DMS79 (cell line): Measurements from ENCODE around the gene UBAC1.

ENCODE experiments used
- DNase-seq: peaks from one replicate; lab custom pipeline; 2025; lab: John Stamatoyannopoulos, UW

UBAC1 gene

DNA sequence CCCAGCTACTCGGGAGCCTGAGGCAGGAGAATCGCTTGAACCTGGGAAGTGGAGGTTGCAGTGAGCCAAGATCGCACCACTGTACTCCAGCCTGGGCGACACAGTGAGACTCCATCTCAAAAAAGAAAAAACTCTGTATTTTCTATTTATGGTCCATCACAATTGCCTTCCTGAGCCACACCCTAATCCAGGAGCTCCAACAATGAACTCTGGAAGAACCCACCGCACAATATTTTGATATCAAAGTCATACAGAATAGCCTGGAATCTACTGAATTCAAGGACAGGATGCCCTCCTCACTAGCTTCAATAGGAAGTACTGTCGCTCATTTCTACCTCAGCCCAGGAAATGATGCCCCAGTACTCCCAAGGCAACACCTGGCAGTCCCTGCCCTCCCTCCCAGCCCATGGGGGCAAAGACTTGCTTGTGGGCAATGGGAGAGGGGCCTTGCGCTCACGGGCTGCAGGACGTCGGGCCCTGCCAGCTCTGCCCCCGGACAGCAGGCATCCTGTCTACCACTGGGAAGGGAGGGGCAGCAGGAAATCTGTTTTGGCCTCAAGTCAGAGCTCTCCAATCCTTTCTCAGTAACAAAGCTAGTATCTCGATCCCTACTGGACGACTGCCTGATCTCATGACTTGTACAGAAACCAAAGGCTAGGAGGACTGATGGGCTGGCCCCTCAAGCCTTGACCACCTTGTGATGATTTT is 19.7 kb downstream of the UBAC1 start:
- DNase-seq, result no peak

DNA sequence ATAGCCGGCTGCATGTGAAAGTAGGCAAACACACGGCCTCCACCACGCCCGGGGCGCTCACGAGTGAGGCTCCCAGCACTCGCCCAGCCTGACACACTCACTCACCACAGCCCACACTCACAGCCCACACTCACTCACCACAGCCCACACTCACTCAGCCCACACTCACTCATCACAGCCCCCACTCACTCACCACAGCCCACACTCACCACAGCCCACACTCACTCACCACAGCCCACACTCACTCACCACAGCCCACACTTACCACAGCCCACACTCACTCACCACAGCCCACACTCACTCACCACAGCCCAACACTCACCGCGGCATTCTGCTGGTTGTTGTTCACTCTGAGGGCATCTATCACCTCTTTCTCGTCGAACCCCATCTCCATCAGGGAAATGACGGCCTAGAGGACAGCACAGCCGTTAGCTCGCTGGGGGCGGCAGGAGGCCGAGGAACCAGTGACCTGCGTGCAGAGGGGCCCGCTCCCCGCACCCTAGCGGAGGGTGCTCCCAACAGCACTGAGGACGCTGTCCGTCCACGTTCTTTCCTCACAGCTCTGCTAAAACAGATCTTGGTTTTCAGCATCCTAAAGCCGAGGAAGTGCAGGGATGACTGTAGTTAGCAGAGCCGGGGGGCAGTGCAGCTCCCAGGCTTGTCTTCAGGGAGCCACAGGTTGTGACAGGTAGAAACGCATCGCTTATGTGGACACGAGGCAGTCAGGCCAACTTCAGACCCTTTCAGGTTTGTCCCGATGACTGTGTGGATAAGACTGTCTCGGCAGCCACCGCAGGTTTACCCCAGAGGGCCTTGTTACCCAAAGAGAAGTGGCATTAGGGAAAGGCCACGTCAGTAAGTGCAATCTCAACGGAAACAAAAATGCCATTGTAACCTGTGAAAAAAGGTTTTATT is 21.6 kb downstream of the UBAC1 start:
- DNase-seq, result no peak

DNA sequence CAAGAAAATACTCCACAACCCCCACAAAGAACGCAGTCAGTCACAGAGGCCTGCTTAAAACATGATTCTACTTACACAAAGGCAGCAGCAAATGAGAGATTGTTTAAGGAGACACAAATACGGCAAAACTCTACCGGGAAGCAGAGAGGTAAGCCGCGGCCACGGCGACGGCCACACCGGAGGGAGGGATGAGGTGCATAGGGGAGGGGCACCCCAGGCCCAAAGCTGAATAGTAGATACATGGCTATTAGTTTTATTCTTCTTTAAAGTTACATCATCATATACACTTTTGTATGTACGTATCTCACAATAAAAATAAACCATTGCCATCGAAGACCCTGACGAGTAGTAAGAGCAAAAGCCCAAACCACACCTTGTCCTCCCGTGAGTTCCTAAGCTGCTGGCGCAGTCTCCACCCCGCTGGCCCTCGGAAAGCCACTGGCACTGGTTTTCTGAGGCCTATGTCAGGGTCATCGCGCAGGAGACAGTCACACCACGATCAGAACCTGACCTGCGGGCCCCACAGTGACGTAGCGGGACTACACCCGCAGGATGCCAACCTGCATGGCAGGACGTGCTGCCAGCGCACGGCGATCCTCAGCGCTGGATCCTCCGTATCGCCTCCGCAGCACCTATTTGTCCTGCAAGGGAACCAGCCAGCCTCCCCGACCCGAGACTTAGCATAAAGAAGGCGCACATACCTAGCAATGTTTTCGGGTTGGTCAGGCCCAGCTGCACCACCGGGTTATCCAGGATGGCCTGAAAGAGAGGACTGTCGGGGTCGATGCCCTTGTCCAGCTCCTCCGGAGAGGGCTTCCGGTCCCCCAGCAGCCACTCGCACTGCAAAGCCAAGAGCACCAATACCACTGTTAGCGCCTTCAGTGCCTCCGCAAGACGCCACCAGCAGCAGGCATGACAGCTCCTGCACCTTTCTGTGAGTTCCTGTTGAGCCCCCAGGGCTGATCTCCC is 23.4 kb downstream of the UBAC1 start:
- no peak for DNase-seq

DNA sequence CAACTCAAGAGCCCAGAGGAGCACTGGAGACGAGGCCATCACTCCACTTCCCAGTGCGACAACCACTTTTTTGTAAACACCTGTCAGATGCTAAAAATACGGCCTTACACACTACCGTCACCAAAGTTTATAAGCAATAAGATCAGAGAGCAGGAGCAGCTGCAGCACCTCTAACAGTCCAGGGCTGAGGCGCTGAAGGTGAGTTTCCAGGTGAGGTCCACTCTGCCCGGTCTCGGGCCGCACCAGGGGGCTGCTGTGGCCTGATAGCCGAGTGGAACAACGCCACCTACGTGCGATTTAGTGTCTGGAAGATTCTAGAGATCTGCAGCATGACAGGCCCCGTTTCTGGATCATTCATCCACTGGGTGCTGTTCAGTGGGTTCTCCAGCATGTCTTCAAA is 28.1 kb downstream of the UBAC1 start:
- no peak for DNase-seq

DNA sequence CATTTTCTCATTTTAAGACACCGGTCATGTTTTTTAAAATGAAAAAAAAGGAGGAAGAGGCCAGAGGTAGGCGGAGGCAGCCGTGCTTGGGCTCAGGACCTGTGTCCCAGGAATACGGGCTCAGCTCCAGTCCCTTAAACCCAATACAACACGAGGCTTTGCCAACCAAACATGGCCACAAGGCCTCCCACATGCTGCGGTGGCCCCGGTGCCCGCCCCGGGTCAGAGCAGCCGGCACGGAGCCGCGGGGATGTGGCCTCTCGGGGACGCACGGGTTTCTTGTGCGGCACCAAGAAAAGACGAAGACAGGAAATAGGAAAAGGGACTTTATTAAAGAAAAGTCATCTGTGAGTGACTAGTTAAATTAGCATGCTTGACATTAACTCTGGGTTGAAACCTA is 28.5 kb downstream of the UBAC1 start:
- no peak for DNase-seq

DNA sequence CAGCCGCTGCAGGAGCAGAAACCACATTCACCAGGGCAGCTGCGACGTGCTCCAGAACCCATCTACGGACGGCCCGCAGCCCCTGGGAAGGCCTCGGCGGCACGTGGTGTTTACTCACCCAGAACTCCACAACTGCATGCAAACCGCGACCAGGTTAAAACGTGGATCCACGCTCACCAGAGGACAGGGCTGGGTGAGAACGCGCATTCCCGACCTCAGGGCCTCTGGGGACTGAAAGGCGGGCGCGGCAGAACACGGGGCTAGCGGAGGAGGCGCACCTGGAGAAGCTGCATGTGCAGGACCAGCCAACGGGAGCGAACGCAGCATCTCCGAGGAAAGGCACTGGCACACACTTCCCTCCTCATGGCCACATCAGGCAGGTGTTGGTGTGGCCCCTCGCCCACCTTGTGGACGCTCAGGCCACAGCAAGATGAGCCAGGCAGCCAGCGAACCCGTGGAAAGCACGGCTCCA is 29.8 kb downstream of the UBAC1 start:
- no peak for DNase-seq

DNA sequence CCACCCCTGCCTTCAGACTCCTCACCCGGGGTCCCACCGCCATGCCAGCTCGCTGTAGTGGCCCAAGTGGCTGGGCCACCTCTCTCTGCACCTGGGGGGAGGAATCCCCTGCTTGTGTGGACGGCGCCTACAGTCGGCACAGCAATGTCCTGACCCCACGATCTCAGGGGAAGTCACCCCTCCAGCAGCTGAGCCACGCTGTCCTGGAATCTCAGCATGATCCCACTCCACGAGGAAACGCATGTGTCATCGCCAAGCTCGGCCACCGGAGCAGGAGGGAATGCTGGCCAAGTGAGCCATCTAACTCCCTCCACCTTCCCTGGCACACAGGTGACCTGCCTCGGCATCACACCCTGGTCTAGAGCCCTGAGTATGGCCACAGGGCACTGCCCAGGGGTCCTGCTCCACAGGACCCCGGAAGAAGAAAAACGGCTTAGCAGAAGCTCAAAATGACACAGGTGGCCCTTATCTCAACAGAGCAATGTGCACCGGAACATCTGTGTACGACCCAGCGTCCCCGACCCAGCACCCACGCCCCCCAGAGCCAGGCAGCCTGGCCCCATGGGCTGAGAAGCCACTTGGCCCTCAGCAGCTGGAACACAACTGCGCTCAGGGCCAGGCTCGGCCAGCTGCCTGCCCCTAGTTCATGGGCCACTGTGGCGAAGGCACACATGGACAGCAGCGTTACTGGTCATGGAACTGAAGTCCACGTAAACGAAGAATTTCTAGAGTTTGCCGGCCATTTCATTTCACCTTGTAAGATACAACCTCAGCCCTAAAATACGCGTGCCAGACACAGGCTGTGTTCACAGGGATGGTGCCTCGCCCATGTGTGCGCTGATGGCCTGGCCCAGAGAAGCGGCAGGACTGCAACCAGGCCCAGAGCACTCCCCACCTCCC is 30.5 kb downstream of the UBAC1 start:
- no peak for DNase-seq

DNA sequence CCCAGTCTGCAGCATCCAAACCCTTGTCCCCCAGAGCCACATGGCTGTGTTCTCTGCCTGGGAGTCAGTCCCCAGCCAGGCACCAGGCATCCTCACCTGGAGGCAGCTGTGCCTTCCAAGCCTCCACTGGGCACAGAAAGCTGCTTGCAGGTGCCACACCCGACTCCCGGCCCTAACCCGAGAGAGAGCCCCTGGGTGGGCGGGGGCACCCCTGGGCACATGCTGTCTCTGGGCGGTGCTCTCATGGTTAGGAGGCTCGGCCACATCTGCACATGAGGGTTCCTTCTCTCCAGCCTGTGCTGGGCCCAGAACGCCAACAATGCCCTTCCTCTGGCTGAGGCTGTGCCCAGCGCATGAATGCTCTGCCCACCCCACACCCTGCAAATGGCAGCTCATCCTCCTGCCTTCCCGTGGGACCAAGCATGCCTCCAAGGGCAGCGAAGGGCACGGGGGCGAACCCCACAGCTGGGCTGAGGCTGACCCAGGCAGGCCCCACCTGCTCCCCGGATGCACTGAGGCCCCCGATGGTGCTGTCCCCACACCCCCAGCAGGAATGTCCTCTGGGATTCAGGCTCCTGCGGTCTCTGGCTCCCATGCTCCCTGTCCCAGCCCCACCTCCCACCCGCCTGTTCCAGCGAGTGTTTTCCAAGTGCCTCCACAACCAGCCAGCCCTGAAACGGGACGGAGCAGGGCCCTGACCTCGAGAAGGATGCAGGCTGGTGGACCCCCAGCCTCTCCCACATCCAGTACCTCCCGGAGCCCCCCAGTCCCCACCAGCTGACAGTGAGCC is 31.3 kb downstream of the UBAC1 start:
- DNase-seq, result no peak

DNA sequence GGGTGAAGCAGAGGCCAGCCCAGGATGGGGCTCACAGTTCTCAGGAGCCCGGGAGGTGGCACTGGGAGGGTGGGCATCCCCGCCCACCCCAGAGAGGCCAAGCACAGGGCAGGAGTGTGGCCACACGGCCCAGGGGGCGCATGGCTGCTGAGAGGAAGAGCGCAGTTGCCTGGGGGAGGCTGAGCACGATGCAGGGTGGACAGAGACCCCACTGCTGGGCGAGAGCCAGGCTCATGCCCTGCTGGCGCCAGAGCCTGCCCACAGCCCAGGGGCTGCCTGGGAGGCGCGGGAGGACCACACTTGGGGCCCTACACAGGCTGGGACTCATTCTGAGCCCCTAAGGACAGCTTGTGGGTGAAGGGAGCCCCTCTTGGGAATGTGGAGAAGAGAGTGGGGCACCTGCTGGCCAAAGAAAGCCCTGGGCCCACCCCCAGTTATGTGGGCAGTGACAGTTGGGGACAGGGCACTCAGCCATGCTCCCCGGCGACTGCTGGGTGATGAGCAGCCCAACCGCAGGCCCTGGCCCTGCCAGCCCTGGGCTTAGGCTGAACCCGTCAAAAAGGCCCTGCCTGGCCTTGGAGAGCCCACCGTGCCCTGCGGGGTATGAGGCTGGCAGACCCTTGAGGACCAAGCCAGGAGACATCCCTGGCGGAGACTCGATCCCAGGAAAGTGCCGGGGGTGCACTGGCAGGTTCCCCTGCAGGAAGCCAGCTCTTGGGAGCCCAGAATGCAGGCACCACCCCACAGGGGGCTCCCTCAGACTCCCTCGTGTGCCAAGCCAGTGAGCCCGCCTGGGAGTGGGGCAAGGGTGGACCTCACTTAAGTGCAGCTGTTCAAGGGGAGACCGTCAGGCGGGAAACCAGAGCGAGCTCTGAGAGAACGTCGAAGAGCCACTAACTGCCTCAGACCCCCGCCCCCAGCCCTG is 32.2 kb downstream of the UBAC1 start:
- DNase-seq, result no peak

DNA sequence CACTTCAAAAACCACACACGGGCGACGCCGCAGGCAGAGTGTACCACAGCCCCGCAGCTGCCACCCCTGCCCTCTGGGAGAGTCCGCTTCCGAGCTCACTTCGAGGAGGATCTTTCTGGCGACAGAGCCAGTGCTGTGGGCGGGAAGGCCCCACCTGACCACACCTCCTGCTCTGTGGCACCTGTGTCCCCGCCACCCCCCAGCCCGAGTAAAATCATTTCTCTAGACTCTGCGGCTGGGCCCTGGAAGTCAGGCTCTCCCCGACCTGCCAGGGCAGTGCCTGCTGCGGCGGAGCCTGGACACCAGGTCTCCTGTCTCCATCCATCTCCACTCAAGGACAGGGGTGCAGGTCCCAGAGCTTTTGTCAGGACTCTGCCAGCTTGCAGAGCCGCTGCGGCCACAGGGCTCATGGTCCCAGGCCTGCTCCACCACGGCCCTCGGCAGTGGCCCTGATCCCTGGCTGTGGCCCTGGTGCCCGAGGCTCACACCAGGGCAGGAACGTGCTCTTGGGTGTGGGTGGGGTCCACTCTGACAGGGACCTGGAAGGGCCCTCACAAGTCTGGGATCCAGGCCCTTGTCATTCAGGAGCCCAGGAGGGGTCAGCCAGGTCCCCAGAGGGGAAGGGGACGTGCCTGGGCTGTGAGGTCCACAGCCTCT is 33.0 kb downstream of the UBAC1 start:
- no peak for DNase-seq

DNA sequence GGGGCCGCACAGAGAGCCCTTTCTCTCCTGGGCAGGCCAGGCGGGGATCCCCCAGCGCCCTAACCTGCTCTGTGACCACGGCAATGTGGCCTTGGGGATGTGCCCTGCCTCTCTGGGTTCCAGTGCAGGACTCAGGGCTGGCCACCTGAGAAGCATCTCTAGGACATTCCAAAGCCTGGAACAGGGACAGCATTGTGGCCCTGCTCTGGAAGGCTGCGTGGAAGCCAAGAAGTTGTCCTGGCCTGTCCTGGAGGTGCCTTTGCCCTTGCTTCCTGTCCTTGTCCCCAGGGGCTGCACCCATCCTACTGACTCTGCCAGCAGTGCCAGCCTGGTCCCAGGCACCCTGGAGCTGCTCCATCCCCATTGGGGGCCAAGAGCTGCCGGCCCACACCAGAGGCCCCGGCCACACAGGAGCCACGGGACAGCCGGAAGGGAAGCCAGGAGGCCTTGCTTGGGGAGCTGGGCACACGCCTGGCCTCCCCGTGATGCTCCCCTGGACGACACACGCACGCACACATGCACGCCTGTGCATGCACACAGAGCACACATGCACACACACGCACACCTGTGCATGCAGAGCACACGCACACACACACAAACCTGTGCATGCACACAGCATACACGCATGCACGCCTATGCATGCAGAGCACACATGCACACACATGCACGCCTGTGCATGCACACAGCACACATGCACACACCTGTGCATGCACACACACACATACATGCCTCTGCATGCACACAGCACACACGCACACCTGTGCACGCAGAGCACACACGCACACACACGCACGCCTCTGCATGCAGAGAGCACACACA is 33.8 kb downstream of the UBAC1 start:
- no peak for DNase-seq

DNA sequence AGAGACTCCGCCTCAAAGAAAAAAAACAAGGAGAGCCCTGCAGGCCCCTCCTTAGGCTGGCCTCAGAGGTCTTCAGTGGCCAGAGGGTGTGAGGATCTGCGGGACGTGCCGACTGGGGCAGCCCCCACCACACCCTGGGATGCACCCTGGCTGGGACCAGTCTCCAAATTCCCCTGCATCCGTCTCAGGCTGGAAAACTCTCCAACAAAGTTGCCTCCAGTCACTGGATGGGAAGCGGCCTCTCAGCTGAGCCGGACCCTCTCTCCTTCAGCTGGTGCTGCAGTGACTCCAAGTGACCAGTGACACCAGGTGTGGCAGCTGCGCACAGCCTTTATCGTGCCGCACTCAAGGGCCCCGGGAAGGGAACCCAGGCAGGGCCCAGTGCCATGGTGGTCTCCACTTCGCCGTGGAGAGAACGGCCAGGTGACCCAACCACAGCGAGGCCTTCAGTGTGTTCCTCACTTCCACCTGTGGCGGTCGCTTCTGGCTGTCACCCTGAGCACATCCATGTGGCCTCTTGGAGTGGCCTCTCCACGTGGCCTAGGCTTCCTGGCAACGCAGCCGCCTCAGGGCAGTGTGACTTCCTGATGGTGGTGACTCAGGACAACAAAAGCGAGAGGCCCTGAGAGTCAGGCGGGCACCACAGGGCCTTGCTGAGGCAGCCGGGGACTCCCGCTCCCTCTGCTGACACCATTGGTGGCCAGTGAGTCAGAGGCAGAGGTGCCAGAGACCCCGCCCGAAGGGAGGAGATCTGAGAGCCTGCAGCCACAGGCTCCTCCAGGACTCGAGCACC is 34.6 kb downstream of the UBAC1 start:
- DNase-seq, result no peak

DNA sequence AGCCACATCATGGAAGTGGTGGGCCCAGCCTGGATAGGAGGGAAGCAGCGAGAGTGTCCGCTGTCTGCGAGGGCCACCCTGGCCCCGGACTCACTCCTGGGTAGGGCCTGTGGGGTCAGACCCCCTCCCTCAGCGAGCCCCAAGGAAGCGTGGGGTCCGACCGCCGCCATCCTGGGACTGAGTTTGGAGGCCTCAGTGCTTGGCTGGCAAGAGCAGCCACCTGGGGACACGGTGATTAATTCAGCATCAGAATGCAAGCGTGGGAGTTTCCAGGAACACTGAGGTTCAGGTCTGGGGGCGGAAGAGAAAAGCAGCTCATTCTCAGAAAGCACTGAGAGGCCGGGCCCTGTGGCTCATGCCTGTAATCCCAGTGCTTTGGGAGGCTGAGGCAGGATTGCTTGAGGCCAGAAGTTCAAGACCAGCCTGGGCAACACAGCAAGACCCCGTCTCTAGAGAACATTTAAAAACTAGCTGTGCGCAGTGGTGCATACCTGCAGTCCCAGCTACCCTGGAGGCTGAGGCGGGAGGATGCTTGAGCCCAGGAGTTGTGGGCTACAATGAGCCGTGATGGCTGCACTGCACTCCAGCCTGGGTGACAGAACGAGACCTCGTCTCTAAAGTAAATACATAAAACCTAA is 35.6 kb downstream of the UBAC1 start:
- no peak for DNase-seq

DNA sequence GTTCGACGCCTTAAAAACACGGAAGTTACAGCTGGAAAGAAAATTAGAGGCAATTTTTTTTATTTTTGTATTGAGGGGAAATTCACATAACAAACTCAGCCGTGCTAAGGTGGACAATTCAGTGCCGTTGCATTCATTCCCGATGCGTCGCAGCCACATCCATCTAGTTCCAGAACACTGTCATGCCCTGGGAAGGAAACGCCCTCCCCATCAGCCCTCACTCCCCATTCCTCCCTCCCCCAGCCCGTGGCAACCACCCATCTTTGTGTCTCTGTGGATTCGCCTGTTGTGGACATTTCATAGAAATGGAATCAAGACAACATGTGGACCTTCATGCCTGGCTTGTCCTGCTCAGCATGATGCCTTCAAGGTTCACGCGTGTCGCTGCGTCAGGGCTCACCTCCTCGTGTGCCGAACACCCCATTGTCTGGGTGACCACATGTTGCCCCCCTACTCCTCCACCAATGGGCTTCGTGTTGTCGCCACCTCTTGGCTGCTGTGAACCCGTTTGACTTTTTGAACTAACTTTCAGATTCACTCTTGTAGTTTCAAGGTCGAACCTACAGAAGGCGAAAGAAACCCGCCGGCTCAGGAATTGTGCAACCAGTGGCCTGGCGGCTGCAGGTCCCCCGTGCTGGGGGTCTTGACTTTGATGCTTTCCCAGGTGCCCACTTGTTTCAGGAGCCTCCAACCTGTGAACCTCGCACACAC is 36.4 kb downstream of the UBAC1 start:
- DNase-seq, result no peak

DNA sequence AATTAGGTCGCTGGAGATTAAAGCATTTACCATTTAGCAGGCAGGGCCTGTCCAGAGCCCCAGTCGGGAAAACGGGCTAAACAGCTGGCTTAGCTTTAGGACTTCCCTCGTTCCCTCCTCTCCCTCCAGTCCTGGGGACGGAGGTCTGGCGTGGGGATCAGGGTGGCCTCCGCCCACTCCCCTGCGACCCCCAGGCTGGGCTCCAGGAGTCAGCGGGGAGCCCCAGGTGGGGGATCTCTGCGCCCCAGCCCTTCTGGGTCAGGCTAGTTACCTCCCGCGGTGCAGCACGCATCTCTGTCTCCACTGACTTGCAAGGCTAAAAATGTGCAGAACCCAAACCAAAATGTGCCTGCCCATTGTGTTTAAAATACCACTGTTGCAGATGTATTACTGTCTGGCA is 37.7 kb downstream of the UBAC1 start:
- no peak for DNase-seq
